GM23338 (cell line): ENCODE measurements around the gene INPP5D. TPM values are rescaled to one million over a fixed set of nuclear protein-coding genes. Genes with fewer than 3 reads are reported as not detected.

ENCODE experiments used
- ATAC-seq: fragments of 200-7000 bp; cut with Tn5 transposase; 3 replicates; pipeline ENCODE4 v1.9.1; 2020
- DNase-seq: peaks from one replicate; pipeline ENCODE4 v3.0.0-alpha.2; 2015; ENCODE audit warnings: low spot score
- H2AFZ ChIP-seq: fragments of 200-600 bp; sonication (generic); 2 replicates; pipeline ENCODE4 v1.8.0; 2016; ENCODE audit warnings: antibody characterized with exemption, mild to moderate bottlenecking, moderate library complexity
- H3F3A ChIP-seq: fragments of 200-600 bp; sonication (generic); replicated peaks from 2 replicates; pipeline ENCODE4 v1.8.0; 2017; ENCODE audit warnings: antibody characterized with exemption, mixed run types, low read depth
- H3K27ac ChIP-seq: fragments of 200-600 bp; sonication (generic); 2 replicates; pipeline ENCODE4 v1.6.1; 2016; ENCODE audit warnings: low read depth
- H3K27me3 ChIP-seq: fragments of 200-600 bp; sonication (generic); 2 replicates; pipeline ENCODE4 v1.8.0; 2016; ENCODE audit warnings: mild to moderate bottlenecking, mixed run types, moderate library complexity; ENCODE audit not compliant: insufficient read depth
- H3K36me3 ChIP-seq: fragments of 200-600 bp; sonication (generic); 2 replicates; pipeline ENCODE4 v1.8.0; 2016; ENCODE audit warnings: mild to moderate bottlenecking; ENCODE audit not compliant: insufficient read depth
- H3K4me1 ChIP-seq: fragments of 200-600 bp; sonication (generic); 2 replicates; pipeline ENCODE4 v1.8.0; 2016; ENCODE audit warnings: mild to moderate bottlenecking, moderate library complexity; ENCODE audit not compliant: insufficient read depth
- H3K4me2 ChIP-seq: fragments of 200-600 bp; sonication (generic); 2 replicates; pipeline ENCODE4 v1.7.1; 2017; ENCODE audit warnings: mixed run types
- H3K4me3 ChIP-seq: fragments of 200-600 bp; sonication (generic); 2 replicates; pipeline ENCODE4 v1.6.1; 2016; ENCODE audit warnings: mixed run types
- H3K79me2 ChIP-seq: fragments of 200-600 bp; sonication (generic); replicated peaks from 2 replicates; pipeline ENCODE4 v1.8.0; 2017; ENCODE audit warnings: mild to moderate bottlenecking; ENCODE audit not compliant: insufficient read depth
- H3K9me2 ChIP-seq: fragments of 200-600 bp; sonication (generic); 2 replicates; pipeline ENCODE4 v1.8.0; 2017; ENCODE audit not compliant: insufficient read depth
- H4K20me1 ChIP-seq: fragments of 200-600 bp; sonication (generic); replicated peaks from 2 replicates; pipeline ENCODE4 v1.8.0; 2017; ENCODE audit warnings: mild to moderate bottlenecking; ENCODE audit not compliant: insufficient read depth
- H3K27ac Mint-ChIP-seq: 2 replicates; pipeline ENCODE4 v1.8.0; 2020; ENCODE audit warnings: inconsistent platforms, mild to moderate bottlenecking, moderate library complexity, mixed read lengths
- H3K27me3 Mint-ChIP-seq: 3 replicates; pipeline ENCODE4 v1.8.0; 2022; ENCODE audit warnings: low read depth, mild to moderate bottlenecking, moderate library complexity, mixed read lengths, inconsistent platforms; ENCODE audit not compliant: insufficient read depth, poor library complexity
- H3K36me3 Mint-ChIP-seq: 3 replicates; pipeline ENCODE4 v1.8.0; 2021; ENCODE audit warnings: low read depth, mild to moderate bottlenecking, inconsistent platforms, moderate library complexity, mixed read lengths
- H3K4me1 Mint-ChIP-seq: 3 replicates; pipeline ENCODE4 v1.8.0; 2020; ENCODE audit warnings: mild to moderate bottlenecking, inconsistent platforms, mixed read lengths
- H3K4me3 Mint-ChIP-seq: 3 replicates; pipeline ENCODE4 v1.8.0; 2021; ENCODE audit warnings: moderate library complexity, mild to moderate bottlenecking, inconsistent platforms, mixed read lengths
- H3K9me3 Mint-ChIP-seq: 3 replicates; pipeline ENCODE4 v1.8.0; 2020; ENCODE audit warnings: moderate library complexity, mild to moderate bottlenecking, inconsistent platforms, mixed read lengths
- EZH2 ChIP-seq: fragments of 200-600 bp; sonication (generic); IDR thresholded peaks from one replicate; pipeline ENCODE4 v1.8.0; 2017; ENCODE audit warnings: antibody characterized with exemption, mild to moderate bottlenecking, low read depth; ENCODE audit not compliant: unreplicated experiment
- EZH2phosphoT487 ChIP-seq: fragments of 200-600 bp; sonication (generic); IDR thresholded peaks from one replicate; pipeline ENCODE4 v1.8.1; 2018; ENCODE audit warnings: antibody characterized with exemption; ENCODE audit not compliant: unreplicated experiment
- NANOG ChIP-seq: IDR thresholded peaks from 2 replicates; pipeline ENCODE4 v1.6.1; 2016; ENCODE audit warnings: antibody characterized with exemption, borderline replicate concordance
- POLR2AphosphoS5 ChIP-seq: IDR thresholded peaks from 2 replicates; pipeline ENCODE4 v1.6.1; 2016; ENCODE audit warnings: antibody characterized with exemption, low read depth
- STAT1 ChIP-seq: IDR thresholded peaks from one replicate; pipeline ENCODE4 v1.6.1; 2016; ENCODE audit warnings: antibody characterized with exemption; ENCODE audit not compliant: unreplicated experiment
- ZNF114 ChIP-seq: fragments of 250-450 bp; sonication (Bioruptor Pico); IDR thresholded peaks from 2 replicates; pipeline ENCODE4 v1.5.0; 2020; ENCODE audit warnings: mild to moderate bottlenecking, moderate library complexity
- polyA plus RNA-seq: library from polyadenylated mRNA; unstranded; fragments of >200 nt; fragmentation: Nextera tagmentation; extraction: Ambion mirVana; gene quantifications from 2 replicates; pipeline ENCODE4 v1.2.1, GENCODE V29; 2016
- total RNA-seq: library from RNA; depleted of rRNA; stranded (reverse); fragments of >200 nt; shearing (Covaris generic); gene quantifications from 2 replicates; pipeline ENCODE4 v1.2.3, GENCODE V29; 2014
- TF ChIP-seq, protein P1 (sequence below): IDR thresholded peaks from one replicate; pipeline ENCODE4 v1.6.1; 2018; ENCODE audit warnings: antibody characterized with exemption; ENCODE audit not compliant: unreplicated experiment
- TF ChIP-seq, protein P2 (sequence below): fragments of 250-450 bp; sonication (Bioruptor Pico); IDR thresholded peaks from 2 replicates; pipeline ENCODE4 v1.5.0; 2020; ENCODE audit warnings: mild to moderate bottlenecking, moderate library complexity
- TF ChIP-seq, protein P3 (sequence below): IDR thresholded peaks from 2 replicates; pipeline ENCODE4 v1.6.1; 2016; ENCODE audit warnings: antibody characterized with exemption
- TF ChIP-seq, protein P4 (sequence below), 2 experiments: fragments of 200-600 bp in 1 of 2; sonication (generic) in 1 of 2; conservative IDR thresholded peaks; 2 replicates each; pipeline versions ENCODE4 v1.5.1 to v1.6.1; 2016 to 2017; ENCODE audit warnings: antibody characterized with exemption in 2 of 2, low read depth in 2 of 2, mild to moderate bottlenecking in 2 of 2, moderate library complexity in 1 of 2

Gene INPP5D
- total and polyA plus RNA-seq, 2 experiments from 2014 or later = 6.6 to 8.3 TPM

DNA sequence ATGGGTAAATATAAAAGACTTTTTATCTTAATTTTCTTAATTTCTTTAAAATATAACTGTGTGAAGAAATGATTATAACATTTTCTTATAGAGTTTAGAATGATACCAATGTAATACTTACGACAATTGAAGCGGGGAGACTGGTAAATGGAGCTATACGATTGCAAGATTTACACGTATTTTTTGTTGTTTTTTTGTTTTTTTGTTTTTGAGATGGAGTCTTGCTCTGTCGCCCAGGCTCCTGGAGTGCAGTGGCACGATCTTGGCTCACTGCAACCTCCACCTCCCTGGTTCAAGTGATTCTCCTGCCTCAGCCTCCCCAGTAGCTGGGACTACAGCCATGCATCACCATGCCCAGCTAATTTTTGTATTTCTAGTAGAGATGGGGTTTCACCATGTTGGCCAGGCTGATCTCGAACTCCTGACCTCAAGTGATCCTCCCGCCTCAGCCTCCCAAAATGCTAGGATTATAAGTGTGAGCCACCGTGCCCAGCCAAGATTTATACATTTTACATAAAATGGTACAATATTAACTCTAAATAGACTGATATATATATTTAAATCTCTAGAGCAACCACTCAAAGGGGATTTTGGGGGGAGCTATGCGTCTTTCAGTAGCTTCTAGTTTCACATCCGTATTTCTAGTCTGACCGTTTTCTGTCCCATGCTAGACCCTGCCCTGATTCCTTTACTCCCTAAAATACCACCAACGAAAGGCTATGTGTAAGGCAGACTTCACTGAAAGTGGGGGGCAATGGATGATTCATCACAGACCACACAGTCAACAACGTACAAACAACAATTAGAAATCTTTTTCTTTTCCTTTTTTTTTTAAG, 163.1 kb downstream of the INPP5D start (continued):
- TF ChIP-seq, protein P1, sequence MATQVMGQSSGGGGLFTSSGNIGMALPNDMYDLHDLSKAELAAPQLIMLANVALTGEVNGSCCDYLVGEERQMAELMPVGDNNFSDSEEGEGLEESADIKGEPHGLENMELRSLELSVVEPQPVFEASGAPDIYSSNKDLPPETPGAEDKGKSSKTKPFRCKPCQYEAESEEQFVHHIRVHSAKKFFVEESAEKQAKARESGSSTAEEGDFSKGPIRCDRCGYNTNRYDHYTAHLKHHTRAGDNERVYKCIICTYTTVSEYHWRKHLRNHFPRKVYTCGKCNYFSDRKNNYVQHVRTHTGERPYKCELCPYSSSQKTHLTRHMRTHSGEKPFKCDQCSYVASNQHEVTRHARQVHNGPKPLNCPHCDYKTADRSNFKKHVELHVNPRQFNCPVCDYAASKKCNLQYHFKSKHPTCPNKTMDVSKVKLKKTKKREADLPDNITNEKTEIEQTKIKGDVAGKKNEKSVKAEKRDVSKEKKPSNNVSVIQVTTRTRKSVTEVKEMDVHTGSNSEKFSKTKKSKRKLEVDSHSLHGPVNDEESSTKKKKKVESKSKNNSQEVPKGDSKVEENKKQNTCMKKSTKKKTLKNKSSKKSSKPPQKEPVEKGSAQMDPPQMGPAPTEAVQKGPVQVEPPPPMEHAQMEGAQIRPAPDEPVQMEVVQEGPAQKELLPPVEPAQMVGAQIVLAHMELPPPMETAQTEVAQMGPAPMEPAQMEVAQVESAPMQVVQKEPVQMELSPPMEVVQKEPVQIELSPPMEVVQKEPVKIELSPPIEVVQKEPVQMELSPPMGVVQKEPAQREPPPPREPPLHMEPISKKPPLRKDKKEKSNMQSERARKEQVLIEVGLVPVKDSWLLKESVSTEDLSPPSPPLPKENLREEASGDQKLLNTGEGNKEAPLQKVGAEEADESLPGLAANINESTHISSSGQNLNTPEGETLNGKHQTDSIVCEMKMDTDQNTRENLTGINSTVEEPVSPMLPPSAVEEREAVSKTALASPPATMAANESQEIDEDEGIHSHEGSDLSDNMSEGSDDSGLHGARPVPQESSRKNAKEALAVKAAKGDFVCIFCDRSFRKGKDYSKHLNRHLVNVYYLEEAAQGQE = no peak
- no peak for TF ChIP-seq EZH2

DNA sequence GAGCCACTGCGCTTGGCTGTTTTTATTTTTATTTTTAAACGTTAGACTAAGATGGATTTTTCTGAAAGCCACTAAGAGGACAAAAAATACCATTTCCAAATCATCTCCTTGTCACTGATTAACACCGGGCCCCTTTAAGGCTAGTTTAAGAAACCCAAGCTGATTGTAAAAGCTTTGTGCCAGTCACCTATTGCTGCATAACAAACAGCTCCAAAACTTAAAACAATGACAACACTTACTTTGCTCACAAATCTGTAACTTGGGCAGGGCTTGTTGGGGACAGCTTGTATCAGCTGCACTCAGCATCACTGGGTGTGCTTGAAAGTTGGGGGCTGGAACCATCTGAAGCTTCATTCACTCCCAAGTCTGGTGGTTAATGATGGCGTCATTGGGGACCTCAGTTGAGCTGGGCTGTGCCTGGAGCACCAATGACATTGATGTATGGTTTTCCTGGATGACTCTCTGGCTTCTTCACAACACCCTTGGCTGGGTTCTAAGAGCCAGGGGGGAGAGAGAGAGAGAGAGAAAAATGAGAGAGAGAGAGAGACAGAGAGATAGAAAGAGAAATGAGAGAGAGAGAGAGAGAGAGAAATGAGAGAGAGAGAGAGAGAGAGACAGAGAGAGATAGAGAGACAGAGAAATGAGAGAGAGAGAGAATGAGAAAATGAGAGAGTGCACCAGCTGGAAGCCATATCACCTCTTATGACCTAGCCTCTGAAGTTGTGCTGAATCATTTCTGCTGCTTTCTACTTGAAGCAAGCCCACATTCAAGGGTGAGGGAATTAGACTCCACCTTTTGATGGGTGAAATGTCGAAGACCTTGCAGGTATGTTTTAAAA, 165.3 kb downstream of the INPP5D start:
- Histone ChIP-seq H3K79me2 (no peaks in the 10 kb centered on the region), H3K4me1 (peaks cover 12% of the 10 kb centered on the region), H3F3A (no peaks in the 10 kb centered on the region), H3K27ac (no peak overlapping the region), H3K4me3 (no peak overlapping the region), H3K36me3 (no peaks in the 10 kb centered on the region), H2AFZ (no peak overlapping the region), H3K4me2 (no peak overlapping the region), H3K27me3 (no peaks in the 10 kb centered on the region), H4K20me1 (no peaks in the 10 kb centered on the region), H3K9me2 (no peaks in the 10 kb centered on the region)
- H3K27me3 Mint-ChIP-seq = peaks cover 2% of the 10 kb centered on the region
- TF ChIP-seq, protein P2, sequence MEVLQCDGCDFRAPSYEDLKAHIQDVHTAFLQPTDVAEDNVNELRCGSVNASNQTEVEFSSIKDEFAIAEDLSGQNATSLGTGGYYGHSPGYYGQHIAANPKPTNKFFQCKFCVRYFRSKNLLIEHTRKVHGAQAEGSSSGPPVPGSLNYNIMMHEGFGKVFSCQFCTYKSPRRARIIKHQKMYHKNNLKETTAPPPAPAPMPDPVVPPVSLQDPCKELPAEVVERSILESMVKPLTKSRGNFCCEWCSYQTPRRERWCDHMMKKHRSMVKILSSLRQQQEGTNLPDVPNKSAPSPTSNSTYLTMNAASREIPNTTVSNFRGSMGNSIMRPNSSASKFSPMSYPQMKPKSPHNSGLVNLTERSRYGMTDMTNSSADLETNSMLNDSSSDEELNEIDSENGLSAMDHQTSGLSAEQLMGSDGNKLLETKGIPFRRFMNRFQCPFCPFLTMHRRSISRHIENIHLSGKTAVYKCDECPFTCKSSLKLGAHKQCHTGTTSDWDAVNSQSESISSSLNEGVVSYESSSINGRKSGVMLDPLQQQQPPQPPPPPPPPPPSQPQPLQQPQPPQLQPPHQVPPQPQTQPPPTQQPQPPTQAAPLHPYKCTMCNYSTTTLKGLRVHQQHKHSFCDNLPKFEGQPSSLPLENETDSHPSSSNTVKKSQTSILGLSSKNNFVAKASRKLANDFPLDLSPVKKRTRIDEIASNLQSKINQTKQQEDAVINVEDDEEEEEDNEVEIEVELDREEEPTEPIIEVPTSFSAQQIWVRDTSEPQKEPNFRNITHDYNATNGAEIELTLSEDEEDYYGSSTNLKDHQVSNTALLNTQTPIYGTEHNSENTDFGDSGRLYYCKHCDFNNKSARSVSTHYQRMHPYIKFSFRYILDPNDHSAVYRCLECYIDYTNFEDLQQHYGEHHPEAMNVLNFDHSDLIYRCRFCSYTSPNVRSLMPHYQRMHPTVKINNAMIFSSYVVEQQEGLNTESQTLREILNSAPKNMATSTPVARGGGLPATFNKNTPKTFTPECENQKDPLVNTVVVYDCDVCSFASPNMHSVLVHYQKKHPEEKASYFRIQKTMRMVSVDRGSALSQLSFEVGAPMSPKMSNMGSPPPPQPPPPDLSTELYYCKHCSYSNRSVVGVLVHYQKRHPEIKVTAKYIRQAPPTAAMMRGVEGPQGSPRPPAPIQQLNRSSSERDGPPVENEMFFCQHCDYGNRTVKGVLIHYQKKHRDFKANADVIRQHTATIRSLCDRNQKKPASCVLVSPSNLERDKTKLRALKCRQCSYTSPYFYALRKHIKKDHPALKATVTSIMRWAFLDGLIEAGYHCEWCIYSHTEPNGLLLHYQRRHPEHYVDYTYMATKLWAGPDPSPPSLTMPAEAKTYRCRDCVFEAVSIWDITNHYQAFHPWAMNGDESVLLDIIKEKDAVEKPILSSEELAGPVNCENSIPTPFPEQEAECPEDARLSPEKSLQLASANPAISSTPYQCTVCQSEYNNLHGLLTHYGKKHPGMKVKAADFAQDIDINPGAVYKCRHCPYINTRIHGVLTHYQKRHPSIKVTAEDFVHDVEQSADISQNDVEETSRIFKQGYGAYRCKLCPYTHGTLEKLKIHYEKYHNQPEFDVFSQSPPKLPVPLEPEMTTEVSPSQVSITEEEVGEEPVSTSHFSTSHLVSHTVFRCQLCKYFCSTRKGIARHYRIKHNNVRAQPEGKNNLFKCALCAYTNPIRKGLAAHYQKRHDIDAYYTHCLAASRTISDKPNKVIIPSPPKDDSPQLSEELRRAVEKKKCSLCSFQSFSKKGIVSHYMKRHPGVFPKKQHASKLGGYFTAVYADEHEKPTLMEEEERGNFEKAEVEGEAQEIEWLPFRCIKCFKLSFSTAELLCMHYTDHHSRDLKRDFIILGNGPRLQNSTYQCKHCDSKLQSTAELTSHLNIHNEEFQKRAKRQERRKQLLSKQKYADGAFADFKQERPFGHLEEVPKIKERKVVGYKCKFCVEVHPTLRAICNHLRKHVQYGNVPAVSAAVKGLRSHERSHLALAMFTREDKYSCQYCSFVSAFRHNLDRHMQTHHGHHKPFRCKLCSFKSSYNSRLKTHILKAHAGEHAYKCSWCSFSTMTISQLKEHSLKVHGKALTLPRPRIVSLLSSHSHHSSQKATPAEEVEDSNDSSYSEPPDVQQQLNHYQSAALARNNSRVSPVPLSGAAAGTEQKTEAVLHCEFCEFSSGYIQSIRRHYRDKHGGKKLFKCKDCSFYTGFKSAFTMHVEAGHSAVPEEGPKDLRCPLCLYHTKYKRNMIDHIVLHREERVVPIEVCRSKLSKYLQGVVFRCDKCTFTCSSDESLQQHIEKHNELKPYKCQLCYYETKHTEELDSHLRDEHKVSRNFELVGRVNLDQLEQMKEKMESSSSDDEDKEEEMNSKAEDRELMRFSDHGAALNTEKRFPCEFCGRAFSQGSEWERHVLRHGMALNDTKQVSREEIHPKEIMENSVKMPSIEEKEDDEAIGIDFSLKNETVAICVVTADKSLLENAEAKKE (CRISPR knock-in tag) = no peak
- TF ChIP-seq STAT1 (no peak), ZNF114 (CRISPR knock-in tag) (no peak), NANOG (no peak), POLR2AphosphoS5 (no peak), EZH2 (no peak), EZH2phosphoT487 (no peak)
- TF ChIP-seq, protein P3, sequence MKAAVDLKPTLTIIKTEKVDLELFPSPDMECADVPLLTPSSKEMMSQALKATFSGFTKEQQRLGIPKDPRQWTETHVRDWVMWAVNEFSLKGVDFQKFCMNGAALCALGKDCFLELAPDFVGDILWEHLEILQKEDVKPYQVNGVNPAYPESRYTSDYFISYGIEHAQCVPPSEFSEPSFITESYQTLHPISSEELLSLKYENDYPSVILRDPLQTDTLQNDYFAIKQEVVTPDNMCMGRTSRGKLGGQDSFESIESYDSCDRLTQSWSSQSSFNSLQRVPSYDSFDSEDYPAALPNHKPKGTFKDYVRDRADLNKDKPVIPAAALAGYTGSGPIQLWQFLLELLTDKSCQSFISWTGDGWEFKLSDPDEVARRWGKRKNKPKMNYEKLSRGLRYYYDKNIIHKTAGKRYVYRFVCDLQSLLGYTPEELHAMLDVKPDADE = no peak
- TF ChIP-seq, protein P4, sequence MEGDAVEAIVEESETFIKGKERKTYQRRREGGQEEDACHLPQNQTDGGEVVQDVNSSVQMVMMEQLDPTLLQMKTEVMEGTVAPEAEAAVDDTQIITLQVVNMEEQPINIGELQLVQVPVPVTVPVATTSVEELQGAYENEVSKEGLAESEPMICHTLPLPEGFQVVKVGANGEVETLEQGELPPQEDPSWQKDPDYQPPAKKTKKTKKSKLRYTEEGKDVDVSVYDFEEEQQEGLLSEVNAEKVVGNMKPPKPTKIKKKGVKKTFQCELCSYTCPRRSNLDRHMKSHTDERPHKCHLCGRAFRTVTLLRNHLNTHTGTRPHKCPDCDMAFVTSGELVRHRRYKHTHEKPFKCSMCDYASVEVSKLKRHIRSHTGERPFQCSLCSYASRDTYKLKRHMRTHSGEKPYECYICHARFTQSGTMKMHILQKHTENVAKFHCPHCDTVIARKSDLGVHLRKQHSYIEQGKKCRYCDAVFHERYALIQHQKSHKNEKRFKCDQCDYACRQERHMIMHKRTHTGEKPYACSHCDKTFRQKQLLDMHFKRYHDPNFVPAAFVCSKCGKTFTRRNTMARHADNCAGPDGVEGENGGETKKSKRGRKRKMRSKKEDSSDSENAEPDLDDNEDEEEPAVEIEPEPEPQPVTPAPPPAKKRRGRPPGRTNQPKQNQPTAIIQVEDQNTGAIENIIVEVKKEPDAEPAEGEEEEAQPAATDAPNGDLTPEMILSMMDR (conservative IDR thresholded peaks at IDR 0.05; ENCODE audit: low read depth in 2 of 2) = no peak
- no peaks in the 10 kb centered on the region for H3K9me3 Mint-ChIP-seq
- DNase-seq (no peak), ATAC-seq (no peak)
- H3K27ac Mint-ChIP-seq = no peak overlapping the region
- no peaks in the 10 kb centered on the region for H3K36me3 Mint-ChIP-seq
- peaks cover 10% of the 10 kb centered on the region for H3K4me1 Mint-ChIP-seq
- H3K4me3 Mint-ChIP-seq = no peak overlapping the region
